Measurements from ENCODE around the gene GLB1L.

The GLB1L gene

DNA sequence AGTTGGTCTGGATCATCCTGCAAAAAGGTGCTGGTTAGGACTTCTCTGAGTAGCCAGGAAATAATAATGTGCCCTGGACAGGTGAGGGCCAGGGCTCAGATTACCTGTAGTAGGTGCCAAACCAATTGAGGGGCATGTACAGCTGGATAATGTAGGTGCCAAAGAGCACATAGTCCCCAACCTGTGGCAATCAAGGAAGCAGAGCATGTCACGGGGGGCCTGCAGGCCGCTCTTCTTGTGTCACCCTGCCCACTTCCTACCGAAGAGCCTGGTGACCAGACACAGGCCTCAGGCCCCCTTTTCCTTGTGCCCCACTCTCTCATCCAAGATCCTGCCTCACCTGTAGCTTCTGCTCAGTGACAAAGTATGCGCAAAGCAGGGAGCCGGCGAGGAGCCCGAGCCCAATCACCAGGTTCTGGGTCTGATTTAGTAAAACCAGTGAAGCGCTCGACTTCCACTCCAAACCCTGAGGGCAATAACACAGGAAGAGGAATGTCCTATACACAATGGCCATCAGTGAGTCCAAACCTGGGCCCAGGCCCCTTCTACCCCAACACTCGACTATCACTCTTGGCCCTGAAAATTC, 31.7 kb downstream of the GLB1L start:
- TF ChIP-seq, protein P1, sequence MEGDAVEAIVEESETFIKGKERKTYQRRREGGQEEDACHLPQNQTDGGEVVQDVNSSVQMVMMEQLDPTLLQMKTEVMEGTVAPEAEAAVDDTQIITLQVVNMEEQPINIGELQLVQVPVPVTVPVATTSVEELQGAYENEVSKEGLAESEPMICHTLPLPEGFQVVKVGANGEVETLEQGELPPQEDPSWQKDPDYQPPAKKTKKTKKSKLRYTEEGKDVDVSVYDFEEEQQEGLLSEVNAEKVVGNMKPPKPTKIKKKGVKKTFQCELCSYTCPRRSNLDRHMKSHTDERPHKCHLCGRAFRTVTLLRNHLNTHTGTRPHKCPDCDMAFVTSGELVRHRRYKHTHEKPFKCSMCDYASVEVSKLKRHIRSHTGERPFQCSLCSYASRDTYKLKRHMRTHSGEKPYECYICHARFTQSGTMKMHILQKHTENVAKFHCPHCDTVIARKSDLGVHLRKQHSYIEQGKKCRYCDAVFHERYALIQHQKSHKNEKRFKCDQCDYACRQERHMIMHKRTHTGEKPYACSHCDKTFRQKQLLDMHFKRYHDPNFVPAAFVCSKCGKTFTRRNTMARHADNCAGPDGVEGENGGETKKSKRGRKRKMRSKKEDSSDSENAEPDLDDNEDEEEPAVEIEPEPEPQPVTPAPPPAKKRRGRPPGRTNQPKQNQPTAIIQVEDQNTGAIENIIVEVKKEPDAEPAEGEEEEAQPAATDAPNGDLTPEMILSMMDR (conservative IDR thresholded peaks at IDR 0.05): no peak
- TF ChIP-seq ZFX (IDR thresholded peaks at IDR 0.05): no peak
- no peak overlapping the region for H3K27ac ChIP-seq

DNA sequence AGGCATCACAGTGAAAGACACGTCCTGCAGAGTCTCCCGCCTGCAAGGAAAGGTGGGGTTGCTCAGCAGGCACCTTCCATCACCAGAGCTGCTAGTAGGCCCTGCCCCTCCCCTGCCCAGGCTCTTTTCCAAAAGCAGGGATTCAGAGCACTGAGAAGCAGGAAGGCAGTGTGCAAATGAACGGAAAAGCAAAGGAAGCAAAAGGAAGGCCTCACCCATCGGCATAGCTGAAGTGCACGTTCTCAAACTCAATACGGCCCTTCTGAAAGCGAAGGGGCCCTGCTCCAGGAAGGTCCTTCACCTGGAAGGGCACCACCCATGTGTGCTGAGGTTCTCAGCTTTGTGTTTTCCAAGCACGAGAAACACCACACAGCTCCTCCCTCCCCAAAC, 32.2 kb downstream of the GLB1L start:
- no peak for TF ChIP-seq ZFX (IDR thresholded peaks at IDR 0.05)
- TF ChIP-seq, protein P1 (conservative IDR thresholded peaks at IDR 0.05): no peak
- no peak overlapping the region for H3K27ac ChIP-seq

DNA sequence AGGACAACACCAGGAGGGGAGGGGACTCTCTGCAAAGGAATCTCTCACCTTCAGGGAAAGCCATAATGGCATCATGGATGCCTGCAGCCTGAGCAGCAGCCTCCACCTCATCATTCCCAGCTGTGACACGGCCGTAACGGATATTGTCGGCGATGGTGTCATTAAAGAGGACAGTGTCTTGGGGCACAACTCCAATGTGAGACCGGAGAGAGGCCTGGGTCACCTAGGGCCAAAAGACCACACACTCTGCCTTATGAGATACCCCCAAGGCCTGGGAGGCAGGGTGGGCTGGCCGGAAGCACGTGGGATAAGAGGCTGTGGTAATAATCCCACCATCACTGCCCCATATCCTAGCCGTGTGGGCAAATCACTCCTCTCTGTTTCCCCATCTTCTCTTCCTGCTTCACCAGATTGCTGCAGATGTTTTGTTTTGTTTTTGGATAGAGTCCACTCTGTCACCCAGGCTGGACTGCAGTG, 34.3 kb downstream of the GLB1L start:
- TF ChIP-seq, protein P1 (conservative IDR thresholded peaks at IDR 0.05): no peak
- TF ChIP-seq ZFX (IDR thresholded peaks at IDR 0.05): no peak

DNA sequence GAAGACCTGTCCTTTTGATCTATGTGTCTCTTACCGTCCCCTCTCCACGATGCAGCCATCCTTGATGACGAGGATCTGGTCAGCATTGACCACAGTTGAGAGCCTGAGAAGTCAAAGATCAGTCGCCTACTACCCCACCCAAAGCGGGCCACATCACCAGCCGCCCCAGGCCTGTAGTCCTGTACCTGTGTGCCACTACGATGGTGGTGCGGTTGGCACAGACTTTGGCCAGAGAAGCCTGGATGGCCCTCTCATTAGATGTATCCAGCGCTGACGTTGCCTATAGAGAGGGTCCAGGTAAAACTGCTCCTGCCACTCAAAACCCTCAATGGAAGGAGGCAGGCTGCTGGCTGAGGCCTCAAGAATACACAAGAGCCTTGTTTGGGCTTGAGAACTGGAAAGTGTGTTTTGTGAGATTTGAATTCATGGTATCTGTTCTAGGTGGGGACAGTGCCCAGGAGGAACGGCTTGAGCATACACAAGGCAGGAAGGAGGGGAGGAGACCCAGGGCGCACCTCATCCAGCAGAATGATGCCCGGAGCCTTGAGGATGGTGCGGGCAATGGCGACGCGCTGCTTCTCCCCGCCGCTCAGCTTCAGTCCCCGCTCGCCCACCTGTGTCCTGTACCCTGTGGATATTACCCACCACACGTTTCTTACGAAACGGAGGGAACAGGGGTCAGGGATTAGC, 34.9 kb downstream of the GLB1L start:
- H3K27ac ChIP-seq: no peak overlapping the region

More for the DNA sequence above, 34.3 kb downstream of the GLB1L start:
- H3K27ac ChIP-seq: no peak overlapping the region

DNA sequence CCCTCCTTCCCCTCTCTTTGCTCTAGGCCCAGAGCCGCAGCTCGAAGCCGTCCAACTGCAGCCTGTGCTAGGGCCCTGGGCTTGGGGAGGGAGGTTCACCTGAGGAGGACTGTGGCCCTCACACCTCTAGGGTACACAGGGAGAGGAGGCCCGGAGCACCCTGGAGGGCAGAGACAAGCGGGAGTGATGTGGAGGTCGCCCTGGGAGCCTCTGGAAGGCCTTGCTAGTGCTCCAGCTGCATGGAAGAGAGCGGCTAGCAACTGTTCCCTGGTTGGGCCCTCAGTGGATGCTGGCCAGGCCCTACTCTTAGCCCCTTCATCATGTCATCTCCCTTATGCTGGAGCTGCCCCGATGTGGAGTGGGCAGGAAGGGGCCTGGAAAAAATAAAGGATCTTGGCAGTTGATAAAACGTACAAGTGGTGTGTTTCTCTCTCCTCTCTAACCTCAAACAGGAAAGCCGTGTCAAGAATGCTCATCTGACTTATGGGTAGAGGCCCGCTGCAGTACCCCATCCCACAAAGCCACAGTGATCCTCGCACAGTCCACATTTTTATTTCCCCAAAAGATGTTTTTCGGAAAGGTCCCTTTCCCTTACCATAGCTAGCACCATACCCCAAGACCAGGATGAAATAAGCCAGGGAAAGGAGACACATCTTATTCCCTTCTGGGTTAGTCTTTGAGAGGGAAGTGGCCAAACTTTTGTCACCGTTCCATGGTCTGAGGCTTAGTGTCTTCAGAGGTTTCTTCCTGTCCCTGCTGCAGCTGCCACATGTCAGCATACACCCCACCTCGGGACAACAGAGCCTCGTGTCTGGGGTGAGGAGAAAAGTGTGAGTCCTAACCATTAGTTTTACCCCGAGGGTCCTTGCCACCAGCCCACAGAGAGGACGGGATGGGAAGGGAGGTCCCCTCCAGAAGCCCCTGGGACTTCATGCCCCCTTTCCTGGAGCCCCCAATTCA, 35.7 kb downstream of the GLB1L start:
- H3K27ac ChIP-seq: no peak overlapping the region
- no peak for TF ChIP-seq ZFX (IDR thresholded peaks at IDR 0.05)
- TF ChIP-seq, protein P1 (conservative IDR thresholded peaks at IDR 0.05): no peak

More for the DNA sequence above, 34.9 kb downstream of the GLB1L start:
- TF ChIP-seq, protein P1 (conservative IDR thresholded peaks at IDR 0.05): no peak
- no peak for TF ChIP-seq ZFX (IDR thresholded peaks at IDR 0.05)

DNA sequence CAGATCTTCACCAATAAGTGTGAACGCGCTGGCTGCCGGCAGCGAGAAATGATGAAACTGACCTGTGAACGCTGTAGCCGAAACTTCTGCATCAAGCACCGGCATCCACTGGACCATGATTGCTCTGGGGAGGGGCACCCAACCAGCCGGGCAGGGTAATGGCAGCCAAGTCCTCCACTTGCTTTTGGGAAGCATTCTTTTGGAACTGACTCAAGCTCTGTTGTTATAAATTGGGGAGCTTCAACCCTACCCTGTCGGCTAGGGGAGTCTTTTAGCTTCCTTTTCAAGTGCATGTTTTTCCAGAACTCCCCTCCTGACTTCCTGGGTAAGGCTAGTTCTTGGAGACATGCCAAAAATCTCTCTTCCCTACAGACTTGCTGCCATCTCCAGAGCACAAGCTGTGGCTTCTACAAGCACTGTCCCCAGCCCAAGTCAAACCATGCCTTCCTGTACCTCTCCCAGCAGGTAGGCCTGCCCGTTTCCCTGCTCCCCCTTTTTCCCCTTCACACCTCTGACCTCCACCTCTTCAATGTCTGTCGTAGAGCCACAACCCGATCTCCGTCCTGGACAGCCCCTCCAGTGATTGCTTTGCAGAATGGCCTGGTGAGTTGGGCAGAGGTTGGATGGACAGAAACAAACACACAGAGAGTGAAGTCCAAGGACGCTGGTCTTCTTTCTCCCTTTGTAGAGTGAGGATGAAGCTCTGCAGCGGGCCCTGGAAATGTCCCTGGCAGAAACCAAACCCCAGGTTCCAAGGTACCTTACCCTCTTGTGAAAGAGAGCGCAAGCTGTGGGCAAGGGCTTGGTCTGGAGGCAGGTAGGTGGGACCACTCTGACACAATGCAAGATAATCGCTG, 37.1 kb downstream of the GLB1L start:
- H3K27ac ChIP-seq: peak overlapping the region; percentile 77
- no peak for TF ChIP-seq ZFX (IDR thresholded peaks at IDR 0.05)
- TF ChIP-seq, protein P1 (conservative IDR thresholded peaks at IDR 0.05): no peak
